ENCODE results near the gene KRT82.

DNA sequence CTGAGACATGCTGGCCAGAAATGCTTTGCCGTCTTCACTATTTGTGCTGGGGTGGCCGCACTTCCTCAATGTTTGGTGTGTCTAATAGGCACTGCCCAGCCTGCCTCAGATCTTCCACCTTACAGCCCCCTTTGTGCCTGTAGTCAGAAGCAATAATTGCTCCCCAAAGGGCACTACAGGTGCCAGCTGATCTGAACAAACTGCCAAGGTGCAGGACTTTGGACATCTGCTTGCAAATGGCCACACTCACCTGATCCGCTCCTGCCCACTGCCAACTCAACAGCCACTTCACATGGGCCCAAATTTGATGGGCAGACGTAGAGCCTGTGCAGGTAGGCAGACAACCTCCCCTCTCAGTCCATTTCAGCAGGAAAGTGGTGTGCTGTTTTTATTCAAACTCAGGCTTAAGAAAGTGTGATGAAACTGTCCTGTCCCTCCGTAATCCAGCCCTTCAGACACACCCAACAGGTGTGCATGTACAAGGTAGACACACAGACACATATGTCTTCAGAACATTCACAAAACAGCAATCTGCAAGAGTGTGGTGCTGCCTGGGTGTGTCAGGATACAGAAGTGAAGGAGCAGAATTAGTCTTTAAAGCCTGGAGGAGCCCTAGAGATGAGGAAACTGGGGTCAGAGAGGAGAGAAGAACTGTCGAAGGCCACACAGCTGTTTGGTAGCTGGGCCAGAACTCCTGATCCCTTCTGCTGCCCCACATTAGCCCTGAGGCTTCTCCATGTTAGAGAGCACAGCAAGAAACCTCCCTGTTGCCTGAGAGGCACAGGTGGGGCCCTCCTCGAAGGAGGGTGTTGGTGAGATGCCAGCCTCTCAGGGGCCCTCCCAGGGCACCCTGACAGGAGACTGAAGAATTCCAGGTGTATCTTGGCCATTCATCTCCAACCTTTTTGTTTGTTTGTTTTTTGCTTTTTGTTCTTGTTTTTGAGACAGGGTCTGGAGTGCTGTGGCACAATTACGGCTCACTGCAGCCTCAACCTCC is 32.5 kb upstream of the KRT82 start:
- TF ChIP-seq, protein P1, sequence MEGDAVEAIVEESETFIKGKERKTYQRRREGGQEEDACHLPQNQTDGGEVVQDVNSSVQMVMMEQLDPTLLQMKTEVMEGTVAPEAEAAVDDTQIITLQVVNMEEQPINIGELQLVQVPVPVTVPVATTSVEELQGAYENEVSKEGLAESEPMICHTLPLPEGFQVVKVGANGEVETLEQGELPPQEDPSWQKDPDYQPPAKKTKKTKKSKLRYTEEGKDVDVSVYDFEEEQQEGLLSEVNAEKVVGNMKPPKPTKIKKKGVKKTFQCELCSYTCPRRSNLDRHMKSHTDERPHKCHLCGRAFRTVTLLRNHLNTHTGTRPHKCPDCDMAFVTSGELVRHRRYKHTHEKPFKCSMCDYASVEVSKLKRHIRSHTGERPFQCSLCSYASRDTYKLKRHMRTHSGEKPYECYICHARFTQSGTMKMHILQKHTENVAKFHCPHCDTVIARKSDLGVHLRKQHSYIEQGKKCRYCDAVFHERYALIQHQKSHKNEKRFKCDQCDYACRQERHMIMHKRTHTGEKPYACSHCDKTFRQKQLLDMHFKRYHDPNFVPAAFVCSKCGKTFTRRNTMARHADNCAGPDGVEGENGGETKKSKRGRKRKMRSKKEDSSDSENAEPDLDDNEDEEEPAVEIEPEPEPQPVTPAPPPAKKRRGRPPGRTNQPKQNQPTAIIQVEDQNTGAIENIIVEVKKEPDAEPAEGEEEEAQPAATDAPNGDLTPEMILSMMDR (IDR thresholded peaks at IDR 0.05; ENCODE audit: low read depth, low read length): no peak
- no peak for TF ChIP-seq EZH2phosphoT487 (IDR thresholded peaks at IDR 0.05; ENCODE audit: low read depth)

Data from OCI-LY3 (cell line).